Left lung (tissue), 10 donors: ENCODE data around the gene UCN. TPM values are rescaled to one million over a fixed set of nuclear protein-coding genes. Genes with fewer than 3 reads are reported as not detected.

Experiments used
- ATAC-seq: fragments of 200-7000 bp; cut with Tn5 transposase; one replicate; pipeline ENCODE4 v1.9.1; 2020; ENCODE audit warnings: moderate library complexity
- DNase-seq, 4 donors: peaks; one replicate each; pipeline ENCODE4 v3.0.0-alpha.2; 2013 to 2020
- H3K27ac ChIP-seq, 2 donors: fragments of 200-600 bp; sonication (generic) in 1 of 2; one replicate each; pipeline versions ENCODE4 v1.5.0 to v1.8.0; 2020 to 2021
- H3K27me3 ChIP-seq, 2 donors: fragments of 200-600 bp; sonication (generic) in 1 of 2; one replicate each; pipeline versions ENCODE4 v1.5.0 to v1.8.0; 2020 to 2021
- H3K36me3 ChIP-seq, 2 donors: fragments of 200-600 bp; sonication (generic) in 1 of 2; one replicate each; pipeline versions ENCODE4 v1.5.0 to v1.8.0; 2020 to 2021
- H3K4me1 ChIP-seq, 2 donors: fragments of 200-600 bp; one replicate each; pipeline ENCODE4 v1.8.0; 2021
- H3K4me3 ChIP-seq, 2 donors: fragments of 200-600 bp; sonication (generic) in 1 of 2; one replicate each; pipeline versions ENCODE4 v1.5.0 to v1.8.0; 2020 to 2021; ENCODE audit warnings: mild to moderate bottlenecking in 1 of 2
- H3K9me3 ChIP-seq, 2 donors: fragments of 200-600 bp; sonication (generic) in 1 of 2; one replicate each; pipeline versions ENCODE4 v1.5.0 to v1.8.0; 2020 to 2021
- CTCF ChIP-seq, 2 donors: fragments of 200-600 bp; sonication (generic) in 1 of 2; IDR thresholded peaks; one replicate each; pipeline versions ENCODE4 v1.5.0 to v1.8.0; 2021; ENCODE audit warnings: antibody characterized with exemption in 2 of 2
- intact Hi-C, 2 donors: fragments of 100-400 bp; cut with DNase I; formaldehyde crosslinking; loops; one replicate each; pipeline versions ENCODE4 v1.11.2 to v1.14.2; 2022
- polyA plus RNA-seq, 6 donors: library from polyadenylated mRNA; unstranded; fragments of 120-200 nt; gene quantifications; one replicate each; pipeline ENCODE4 v1.2.1, GENCODE V29; 2013; ENCODE audit not compliant: insufficient read length in 6 of 6
- total RNA-seq, 2 donors: library from RNA; stranded (reverse); fragmentation: NEBNext Ultra II Directional; extraction: Animal tissue kit (Norgen Biotek cat#: 25700); gene quantifications; one replicate each; pipeline ENCODE4 v1.2.1, GENCODE V29; 2021
- donor health status: DM: no; HTN: yes; CAD: no.
- donor health status: DM: no; HTN: no; CAD: no.

The UCN gene
- total and polyA plus RNA-seq, 8 donors = 1.3 to 2.6 (median 1.8) TPM

GRCh38 chr2:27336173-27336572 is 27.9 kb upstream of the UCN start:
- no peaks in the 10 kb centered on the region for H3K9me3 ChIP-seq
- intact Hi-C loops = no loop called here

GRCh38 chr2:27335311-27335710 is 27.1 kb upstream of the UCN start:
- Histone ChIP-seq H3K36me3 (peaks cover 4 to 100% of the 10 kb centered on the region in 2 donors), H3K27me3 (no peaks in the 10 kb centered on the region), H3K9me3 (no peaks in the 10 kb centered on the region), H3K4me1 (no peaks in the 10 kb centered on the region), H3K4me3 (no peak overlapping the region), H3K27ac (no peak overlapping the region)
- intact Hi-C loops = no loop called here
- DNase-seq (no peak), ATAC-seq (no peak)
- no peak for TF ChIP-seq CTCF (IDR thresholded peaks at IDR 0.05)

More at GRCh38 chr2:27336173-27336572, 27.9 kb upstream of the UCN start:
- Histone ChIP-seq H3K4me3 (no peak overlapping the region), H3K36me3 (peaks cover 4 to 100% of the 10 kb centered on the region in 2 donors), H3K27me3 (no peaks in the 10 kb centered on the region), H3K4me1 (no peaks in the 10 kb centered on the region), H3K27ac (no peak overlapping the region)
- no peak for TF ChIP-seq CTCF (IDR thresholded peaks at IDR 0.05)
- ATAC-seq = no peak
- no peak for DNase-seq

GRCh38 chr2:27324720-27325119 is 16.5 kb upstream of the UCN start:
- no peak for DNase-seq
- TF ChIP-seq CTCF (IDR thresholded peaks at IDR 0.05) = no peak
- peaks cover 14 to 33% of the 10 kb centered on the region in 2 donors for H3K4me1 ChIP-seq
- no peak for ATAC-seq
- H3K9me3 ChIP-seq = no peaks in the 10 kb centered on the region
- no peak overlapping the region for H3K27ac ChIP-seq
- H3K4me3 ChIP-seq = no peak overlapping the region
- no peaks in the 10 kb centered on the region for H3K27me3 ChIP-seq
- peaks cover 0 to 40% of the 10 kb centered on the region in 2 donors for H3K36me3 ChIP-seq
- intact Hi-C loops = no loop called here

- H3K27ac ChIP-seq = peak overlapping the region; percentile 89 to 94
- DNase-seq = peak in 2 of 4 donors; percentile 24 to 26
- peak overlapping the region; percentile 62 to 81 for H3K4me3 ChIP-seq
- H3K27me3 ChIP-seq = no peaks in the 10 kb centered on the region
- H3K9me3 ChIP-seq = no peaks in the 10 kb centered on the region
- peak; percentile 45 for ATAC-seq
- peaks cover 0 to 30% of the 10 kb centered on the region in 2 donors for H3K36me3 ChIP-seq
- no peak for TF ChIP-seq CTCF (IDR thresholded peaks at IDR 0.05)
- intact Hi-C loops = no loop called here
- H3K4me1 ChIP-seq = peaks cover 14 to 33% of the 10 kb centered on the region in 2 donors
Observed at GRCh38 chr2:27323596-27324285, 15.5 kb upstream of the UCN start.

- no peaks in the 10 kb centered on the region for H3K27me3 ChIP-seq
- H3K9me3 ChIP-seq = no peaks in the 10 kb centered on the region
- H3K36me3 ChIP-seq = peaks cover 0 to 23% of the 10 kb centered on the region in 2 donors
- intact Hi-C loops = no loop called here
- H3K27ac ChIP-seq = peak within 1 kb of the TSS; percentile 89 to 94
- peak within 1 kb of the TSS; percentile 62 to 81 for H3K4me3 ChIP-seq
- DNase-seq = peak; percentile 88 to 96 (median 94)
- H3K4me1 ChIP-seq = peaks cover 14 to 33% of the 10 kb centered on the region in 2 donors
- peak; percentile 93 for ATAC-seq
- no peak for TF ChIP-seq CTCF (IDR thresholded peaks at IDR 0.05)
Observed at GRCh38 chr2:27322766-27323595, 14.7 kb upstream of the UCN start, which contains the start of gene MPV17. MPV17 (minus strand) TSS chr2:27323097; CDS start chr2:27322517, 580 bp downstream.
